ENCODE data around the gene SIVA1.

DNA sequence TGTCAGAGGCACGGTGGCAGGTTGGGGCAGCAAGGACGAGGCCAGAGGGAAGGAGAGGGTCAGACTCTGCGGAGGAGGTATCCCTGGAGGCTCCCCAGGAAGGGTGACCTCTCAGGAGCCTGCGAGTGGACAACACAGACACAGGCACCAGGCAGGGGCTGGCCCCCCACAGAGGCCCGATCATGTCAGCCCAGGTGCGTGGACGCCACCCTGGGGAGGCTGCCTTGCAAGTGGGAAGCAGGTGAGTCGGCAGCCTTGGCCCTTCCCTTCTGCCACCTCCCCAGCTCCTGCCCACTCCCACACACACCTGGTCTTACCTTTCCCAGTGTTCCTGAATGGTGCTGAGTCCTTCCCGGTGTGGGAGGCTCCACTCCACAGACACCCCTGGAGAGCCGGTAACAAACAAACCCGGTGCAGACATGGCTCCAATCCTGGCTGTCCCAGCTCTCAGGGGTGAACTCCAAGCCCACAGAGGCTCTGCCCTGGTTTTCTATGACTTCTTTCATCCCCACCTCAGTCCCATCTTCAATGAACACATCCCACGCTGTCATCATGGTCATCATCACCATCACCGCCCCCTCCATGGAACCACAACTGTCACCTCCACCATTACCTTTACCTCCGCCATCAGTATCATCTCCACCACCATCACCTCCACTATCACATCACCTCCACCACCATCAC lies 53.1 kb downstream of the SIVA1 start:
- TF ChIP-seq, protein P1, sequence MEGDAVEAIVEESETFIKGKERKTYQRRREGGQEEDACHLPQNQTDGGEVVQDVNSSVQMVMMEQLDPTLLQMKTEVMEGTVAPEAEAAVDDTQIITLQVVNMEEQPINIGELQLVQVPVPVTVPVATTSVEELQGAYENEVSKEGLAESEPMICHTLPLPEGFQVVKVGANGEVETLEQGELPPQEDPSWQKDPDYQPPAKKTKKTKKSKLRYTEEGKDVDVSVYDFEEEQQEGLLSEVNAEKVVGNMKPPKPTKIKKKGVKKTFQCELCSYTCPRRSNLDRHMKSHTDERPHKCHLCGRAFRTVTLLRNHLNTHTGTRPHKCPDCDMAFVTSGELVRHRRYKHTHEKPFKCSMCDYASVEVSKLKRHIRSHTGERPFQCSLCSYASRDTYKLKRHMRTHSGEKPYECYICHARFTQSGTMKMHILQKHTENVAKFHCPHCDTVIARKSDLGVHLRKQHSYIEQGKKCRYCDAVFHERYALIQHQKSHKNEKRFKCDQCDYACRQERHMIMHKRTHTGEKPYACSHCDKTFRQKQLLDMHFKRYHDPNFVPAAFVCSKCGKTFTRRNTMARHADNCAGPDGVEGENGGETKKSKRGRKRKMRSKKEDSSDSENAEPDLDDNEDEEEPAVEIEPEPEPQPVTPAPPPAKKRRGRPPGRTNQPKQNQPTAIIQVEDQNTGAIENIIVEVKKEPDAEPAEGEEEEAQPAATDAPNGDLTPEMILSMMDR (IDR thresholded peaks at IDR 0.05; ENCODE audit: insufficient read depth, low read length, poor library complexity, severe bottlenecking), result no peak
- no peak for TF ChIP-seq EZH2phosphoT487 (conservative IDR thresholded peaks at IDR 0.05; ENCODE audit: low read length)

Data from SU-DHL-6 (cell line).